ENCODE measurements around the gene GMCL2. TPM values are rescaled to one million over a fixed set of nuclear protein-coding genes. Genes with fewer than 3 reads are reported as not detected.

The GMCL2 gene
- total and polyA plus RNA-seq, 9 of the 15 experiments (the other 6 are each of a cell fraction or from before 2014, with no cell fraction given), result 0.04 TPM; not detected in 8

GRCh38 chr5:178192787-178193186, 5.6 kb upstream of the GMCL2 start:
- WGBS (ENCODE audit: insufficient coverage, low coverage, missing lambda C conversion rate), result 31% methylated on average over 7 of the region's 7 CpGs
- FAIRE-seq, result no peak

GRCh38 chr5:178192244-178192643, 5.1 kb upstream of the GMCL2 start:
- ChIA-PET CTCF (ENCODE audit: low intra/inter-chr PET ratio) (no interaction called here), POLR2A (no interaction called here)
- intact Hi-C loops (cut with micrococcal nuclease) (no loop called here), in situ Hi-C loops (cut with MboI) (no loop called here)
- Histone ChIP-seq H2AFZ (ENCODE audit: low read depth, low read length) (no peak overlapping the region), H3K9ac (ENCODE audit: insufficient read depth in 1 of 2, low read depth in 2 of 2, low read length in 2 of 2) (no peak overlapping the region), H3K9me3 (replicated peaks; ENCODE audit: control insufficient read depth, insufficient read depth, low read depth, low read length) (no peaks in the 10 kb centered on the region; the same call in 1 of the 2 replicates), H3K27ac (ENCODE audit: extremely low read depth, low read depth, low read length) (no peak overlapping the region), H3K27me3 (ENCODE audit: control insufficient read depth in 2 of 2, insufficient read depth in 2 of 2, low read length in 2 of 2) (peaks cover 5 to 16% of the 10 kb centered on the region in 2 experiments; a peak in 3 of 5 replicates), H3K4me2 (ENCODE audit: insufficient read depth, low read length) (no peak overlapping the region), H3K4me1 (replicated peaks in 1 of 2; ENCODE audit: control insufficient read depth in 2 of 2, insufficient read depth in 2 of 2, low read length in 2 of 2) (peaks cover 0 to 9% of the 10 kb centered on the region in 2 experiments; a peak in 3 of 5 replicates), H3K79me2 (ENCODE audit: control insufficient read depth, insufficient read depth, low read length) (no peaks in the 10 kb centered on the region), H3K9me1 (ENCODE audit: control insufficient read depth, insufficient read depth, low read length) (no peaks in the 10 kb centered on the region), H3K4me3 (no peak overlapping the region), H3K36me3 (ENCODE audit: control insufficient read depth, insufficient read depth, low read length) (no peaks in the 10 kb centered on the region), H4K20me1 (replicated peaks; ENCODE audit: control insufficient read depth, insufficient read depth, low read length) (no peaks in the 10 kb centered on the region)
- no peak for FAIRE-seq
- 4% methylated on average over 2 of the region's 2 CpGs for WGBS (ENCODE audit: insufficient coverage, low coverage, missing lambda C conversion rate)
- ATAC-seq, result no peak
- BruUV-seq (replicated peaks), result no TSS peak
- no peak for DNase-seq (ENCODE audit: extremely low read depth in 1 of 4, low spot score in 3 of 4)
- TF ChIP-seq MIER1 (IDR thresholded peaks at IDR 0.05; ENCODE audit: low read depth), result 0 out of 2 replicates have a peak, but pooled peaks have one; percentile 20
- peak; percentile 43 for TF ChIP-seq CEBPB (tag; IDR thresholded peaks at IDR 0.05)
- no peak for TF ChIP-seq RBBP5 (IDR thresholded peaks at IDR 0.05; ENCODE audit: borderline replicate concordance, insufficient read depth, low read length, poor library complexity, severe bottlenecking)
- TF ChIP-seq ETV6 (IDR thresholded peaks at IDR 0.05; ENCODE audit: borderline replicate concordance in 1 of 2, low read depth in 2 of 2, low read length in 1 of 2), result no peak
- TF ChIP-seq ETV6 (CRISPR knock-in tag; IDR thresholded peaks at IDR 0.05; ENCODE audit: borderline replicate concordance), result no peak
- TF ChIP-seq CGGBP1 (CRISPR knock-in tag; IDR thresholded peaks at IDR 0.05), result no peak
- TF ChIP-seq ZNF512 (tag; IDR thresholded peaks at IDR 0.05), result peak; percentile 91
- TF ChIP-seq NCOA4 (IDR thresholded peaks at IDR 0.05; ENCODE audit: partially characterized antibody), result no peak
- 0 out of 4 replicates have a peak, but pooled peaks of 1 of the 2 experiments have one; percentile 29 for TF ChIP-seq TRIM24 (IDR thresholded peaks at IDR 0.05)
- TF ChIP-seq ZNF224 (CRISPR knock-in tag; IDR thresholded peaks at IDR 0.05), result no peak
- TF ChIP-seq MLLT1 (IDR thresholded peaks at IDR 0.05), result 0 out of 4 replicates have a peak, but pooled peaks of 1 of the 2 experiments have one; percentile 20
- no peak for TF ChIP-seq MAFF (IDR thresholded peaks at IDR 0.05; ENCODE audit: low read length)

More at GRCh38 chr5:178192787-178193186, 5.6 kb upstream of the GMCL2 start:
- intact Hi-C loops (cut with micrococcal nuclease) (no loop called here), in situ Hi-C loops (cut with MboI) (no loop called here)
- H2AFZ ChIP-seq (ENCODE audit: low read depth, low read length), result 0 out of 2 replicates have a peak overlapping the region, but pooled peaks have one; percentile 16
- no peaks in the 10 kb centered on the region for H3K79me2 ChIP-seq (ENCODE audit: control insufficient read depth, insufficient read depth, low read length)
- no peak overlapping the region for H3K4me2 ChIP-seq (ENCODE audit: insufficient read depth, low read length)
- ATAC-seq (no peak), DNase-seq (ENCODE audit: extremely low read depth in 1 of 4, low spot score in 3 of 4) (peak in 1 of 4 experiments; percentile 3)
- peaks cover 5 to 16% of the 10 kb centered on the region in 2 experiments; a peak in 3 of 5 replicates for H3K27me3 ChIP-seq (ENCODE audit: control insufficient read depth in 2 of 2, insufficient read depth in 2 of 2, low read length in 2 of 2)
- no peaks in the 10 kb centered on the region; the same call in 1 of the 2 replicates for H3K9me3 ChIP-seq (replicated peaks; ENCODE audit: control insufficient read depth, insufficient read depth, low read depth, low read length)
- no peaks in the 10 kb centered on the region for H4K20me1 ChIP-seq (replicated peaks; ENCODE audit: control insufficient read depth, insufficient read depth, low read length)
- no TSS peak for BruUV-seq (replicated peaks)
- no peaks in the 10 kb centered on the region for H3K9me1 ChIP-seq (ENCODE audit: control insufficient read depth, insufficient read depth, low read length)
- H3K4me1 ChIP-seq (replicated peaks in 1 of 2; ENCODE audit: control insufficient read depth in 2 of 2, insufficient read depth in 2 of 2, low read length in 2 of 2), result peaks cover 0 to 8% of the 10 kb centered on the region in 2 experiments; a peak in 2 of 5 replicates
- H3K9ac ChIP-seq (ENCODE audit: insufficient read depth in 1 of 2, low read depth in 2 of 2, low read length in 2 of 2), result no peak overlapping the region
- ChIA-PET POLR2A (interaction anchor here (0.9 kb wide), 1 partner anchor 12 kb away, joined by 3 read pairs; the partner anchor contains the start of gene HNRNPAB), CTCF (ENCODE audit: low intra/inter-chr PET ratio) (interaction anchor here (0.6 kb wide), 1 partner anchor 123 kb away, joined by 3 read pairs; no protein-coding TSS in a partner anchor)
- TF ChIP-seq ZNF551 (CRISPR knock-in tag; IDR thresholded peaks at IDR 0.05), result no peak
- TF ChIP-seq ZNF766 (CRISPR knock-in tag; conservative IDR thresholded peaks at IDR 0.05), result peak; percentile 99
- H3K4me3 ChIP-seq, result no peak overlapping the region
- H3K27ac ChIP-seq (ENCODE audit: extremely low read depth, low read depth, low read length), result no peak overlapping the region
- no peaks in the 10 kb centered on the region for H3K36me3 ChIP-seq (ENCODE audit: control insufficient read depth, insufficient read depth, low read length)

Measured in K562 (cell line).